Measurements from ENCODE around the gene FUT8.
A peak's percentile ranks its signal among the peaks of the same experiment; 100 is the strongest.

The FUT8 gene

GRCh38 chr14:65433157-65433556, 20.6 kb downstream of the FUT8 start:
- Histone ChIP-seq H3K36me3 (ENCODE audit: insufficient read depth, low read length) (no peaks in the 10 kb centered on the region), H3K27me3 (ENCODE audit: control insufficient read depth, insufficient read depth, low read length) (no peaks in the 10 kb centered on the region)

GRCh38 chr14:65433646-65434045, 21.1 kb downstream of the FUT8 start:
- H3K9me3 ChIP-seq (replicated peaks; ENCODE audit: low read length) = no peaks in the 10 kb centered on the region
- H3K4me2 ChIP-seq (ENCODE audit: low read length) = no peak overlapping the region

More at GRCh38 chr14:65433157-65433556, 20.6 kb downstream of the FUT8 start:
- Histone ChIP-seq H3K9ac (ENCODE audit: low read depth, low read length) (no peak overlapping the region), H3K9me3 (replicated peaks; ENCODE audit: low read length) (no peaks in the 10 kb centered on the region), H3K4me1 (ENCODE audit: control insufficient read depth, insufficient read depth, low read length) (peaks cover 20% of the 10 kb centered on the region), H3K4me3 (ENCODE audit: low read length) (peak overlapping the region; percentile 13), H3K4me2 (ENCODE audit: low read length) (peak overlapping the region; percentile 68)

GRCh38 chr14:65434216-65434850, 21.8 kb downstream of the FUT8 start:
- no peak overlapping the region for H3K9ac ChIP-seq (ENCODE audit: low read depth, low read length)
- H3K4me3 ChIP-seq (ENCODE audit: low read length) = no peak overlapping the region
- H3K4me2 ChIP-seq (ENCODE audit: low read length) = no peak overlapping the region
- no peaks in the 10 kb centered on the region for H3K27me3 ChIP-seq (ENCODE audit: control insufficient read depth, insufficient read depth, low read length)
- H3K9me3 ChIP-seq (replicated peaks; ENCODE audit: low read length) = no peaks in the 10 kb centered on the region
- no peaks in the 10 kb centered on the region for H3K36me3 ChIP-seq (ENCODE audit: insufficient read depth, low read length)
- H3K4me1 ChIP-seq (ENCODE audit: control insufficient read depth, insufficient read depth, low read length) = peaks cover 20% of the 10 kb centered on the region

More at GRCh38 chr14:65433646-65434045, 21.1 kb downstream of the FUT8 start:
- no peak overlapping the region for H3K9ac ChIP-seq (ENCODE audit: low read depth, low read length)
- no peaks in the 10 kb centered on the region for H3K36me3 ChIP-seq (ENCODE audit: insufficient read depth, low read length)
- peaks cover 20% of the 10 kb centered on the region for H3K4me1 ChIP-seq (ENCODE audit: control insufficient read depth, insufficient read depth, low read length)
- no peak overlapping the region for H3K4me3 ChIP-seq (ENCODE audit: low read length)
- H3K27me3 ChIP-seq (ENCODE audit: control insufficient read depth, insufficient read depth, low read length) = no peaks in the 10 kb centered on the region

- no peak overlapping the region for H3K4me2 ChIP-seq (ENCODE audit: low read length)
- no peaks in the 10 kb centered on the region for H3K27me3 ChIP-seq (ENCODE audit: control insufficient read depth, insufficient read depth, low read length)
- no peak overlapping the region for H3K4me3 ChIP-seq (ENCODE audit: low read length)
- no peaks in the 10 kb centered on the region for H3K36me3 ChIP-seq (ENCODE audit: insufficient read depth, low read length)
- no peak overlapping the region for H3K9ac ChIP-seq (ENCODE audit: low read depth, low read length)
- H3K4me1 ChIP-seq (ENCODE audit: control insufficient read depth, insufficient read depth, low read length) = no peaks in the 10 kb centered on the region
- no peaks in the 10 kb centered on the region for H3K9me3 ChIP-seq (replicated peaks; ENCODE audit: low read length)
Observed at GRCh38 chr14:65438266-65438933, 25.9 kb downstream of the FUT8 start.

GRCh38 chr14:65439117-65439516, 26.6 kb downstream of the FUT8 start:
- Histone ChIP-seq H3K9me3 (replicated peaks; ENCODE audit: low read length) (no peaks in the 10 kb centered on the region), H3K9ac (ENCODE audit: low read depth, low read length) (no peak overlapping the region), H3K4me3 (ENCODE audit: low read length) (no peak overlapping the region), H3K27me3 (ENCODE audit: control insufficient read depth, insufficient read depth, low read length) (no peaks in the 10 kb centered on the region), H3K4me1 (ENCODE audit: control insufficient read depth, insufficient read depth, low read length) (no peaks in the 10 kb centered on the region), H3K36me3 (ENCODE audit: insufficient read depth, low read length) (no peaks in the 10 kb centered on the region), H3K4me2 (ENCODE audit: low read length) (no peak overlapping the region)

GRCh38 chr14:65440230-65440629, 27.7 kb downstream of the FUT8 start:
- no peaks in the 10 kb centered on the region for H3K4me1 ChIP-seq (ENCODE audit: control insufficient read depth, insufficient read depth, low read length)
- H3K27me3 ChIP-seq (ENCODE audit: control insufficient read depth, insufficient read depth, low read length) = no peaks in the 10 kb centered on the region
- no peak overlapping the region for H3K9ac ChIP-seq (ENCODE audit: low read depth, low read length)
- no peak overlapping the region for H3K4me2 ChIP-seq (ENCODE audit: low read length)
- H3K4me3 ChIP-seq (ENCODE audit: low read length) = no peak overlapping the region
- no peaks in the 10 kb centered on the region for H3K36me3 ChIP-seq (ENCODE audit: insufficient read depth, low read length)
- H3K9me3 ChIP-seq (replicated peaks; ENCODE audit: low read length) = no peaks in the 10 kb centered on the region

- no peaks in the 10 kb centered on the region for H3K27me3 ChIP-seq (ENCODE audit: control insufficient read depth, insufficient read depth, low read length)
- H3K4me2 ChIP-seq (ENCODE audit: low read length) = no peak overlapping the region
- H3K9ac ChIP-seq (ENCODE audit: low read depth, low read length) = no peak overlapping the region
- H3K36me3 ChIP-seq (ENCODE audit: insufficient read depth, low read length) = no peaks in the 10 kb centered on the region
- no peaks in the 10 kb centered on the region for H3K9me3 ChIP-seq (replicated peaks; ENCODE audit: low read length)
- no peak overlapping the region for H3K4me3 ChIP-seq (ENCODE audit: low read length)
- no peaks in the 10 kb centered on the region for H3K4me1 ChIP-seq (ENCODE audit: control insufficient read depth, insufficient read depth, low read length)
Observed at GRCh38 chr14:65444230-65444629, 31.7 kb downstream of the FUT8 start.

GRCh38 chr14:65446159-65446558, 33.6 kb downstream of the FUT8 start:
- Histone ChIP-seq H3K27me3 (ENCODE audit: control insufficient read depth, insufficient read depth, low read length) (no peaks in the 10 kb centered on the region), H3K4me3 (ENCODE audit: low read length) (no peak overlapping the region), H3K9me3 (replicated peaks; ENCODE audit: low read length) (no peaks in the 10 kb centered on the region), H3K4me2 (ENCODE audit: low read length) (no peak overlapping the region), H3K36me3 (ENCODE audit: insufficient read depth, low read length) (no peaks in the 10 kb centered on the region), H3K9ac (ENCODE audit: low read depth, low read length) (no peak overlapping the region), H3K4me1 (ENCODE audit: control insufficient read depth, insufficient read depth, low read length) (no peaks in the 10 kb centered on the region)

GRCh38 chr14:65449647-65450046, 37.1 kb downstream of the FUT8 start:
- H3K36me3 ChIP-seq (ENCODE audit: insufficient read depth, low read length) = no peaks in the 10 kb centered on the region
- H3K4me3 ChIP-seq (ENCODE audit: low read length) = no peak overlapping the region
- no peaks in the 10 kb centered on the region for H3K9me3 ChIP-seq (replicated peaks; ENCODE audit: low read length)

GRCh38 chr14:65453807-65454480, 41.4 kb downstream of the FUT8 start:
- no peak overlapping the region for H3K4me3 ChIP-seq (ENCODE audit: low read length)
- H3K36me3 ChIP-seq (ENCODE audit: insufficient read depth, low read length) = no peaks in the 10 kb centered on the region
- H3K4me1 ChIP-seq (ENCODE audit: control insufficient read depth, insufficient read depth, low read length) = no peaks in the 10 kb centered on the region
- H3K27me3 ChIP-seq (ENCODE audit: control insufficient read depth, insufficient read depth, low read length) = no peaks in the 10 kb centered on the region
- H3K9me3 ChIP-seq (replicated peaks; ENCODE audit: low read length) = no peaks in the 10 kb centered on the region
- H3K9ac ChIP-seq (ENCODE audit: low read depth, low read length) = no peak overlapping the region
- H3K4me2 ChIP-seq (ENCODE audit: low read length) = no peak overlapping the region

More at GRCh38 chr14:65449647-65450046, 37.1 kb downstream of the FUT8 start:
- H3K27me3 ChIP-seq (ENCODE audit: control insufficient read depth, insufficient read depth, low read length) = no peaks in the 10 kb centered on the region
- no peak overlapping the region for H3K4me2 ChIP-seq (ENCODE audit: low read length)
- no peaks in the 10 kb centered on the region for H3K4me1 ChIP-seq (ENCODE audit: control insufficient read depth, insufficient read depth, low read length)
- H3K9ac ChIP-seq (ENCODE audit: low read depth, low read length) = no peak overlapping the region

GRCh38 chr14:65456247-65456646, 43.7 kb downstream of the FUT8 start:
- H3K9me3 ChIP-seq (replicated peaks; ENCODE audit: low read length) = no peaks in the 10 kb centered on the region
- no peak overlapping the region for H3K4me3 ChIP-seq (ENCODE audit: low read length)
- H3K9ac ChIP-seq (ENCODE audit: low read depth, low read length) = no peak overlapping the region
- H3K4me2 ChIP-seq (ENCODE audit: low read length) = no peak overlapping the region
- H3K36me3 ChIP-seq (ENCODE audit: insufficient read depth, low read length) = peaks cover 2% of the 10 kb centered on the region
- no peaks in the 10 kb centered on the region for H3K27me3 ChIP-seq (ENCODE audit: control insufficient read depth, insufficient read depth, low read length)
- H3K4me1 ChIP-seq (ENCODE audit: control insufficient read depth, insufficient read depth, low read length) = peaks cover under 1% of the 10 kb centered on the region

Data from skeletal muscle satellite cell (primary cell).